Mesangial cell (primary cell): ENCODE data around the gene IFNGR1. TPM values are rescaled to one million over a fixed set of nuclear protein-coding genes. Genes with fewer than 3 reads are reported as not detected.

ENCODE experiments used
- total RNA-seq: library from RNA; depleted of rRNA; stranded (reverse); fragments of >200 nt; gene quantifications from 2 replicates; pipeline ENCODE4 v1.2.3, GENCODE V29; 2015

Gene IFNGR1
- total RNA-seq, result 18.4 and 21.4 TPM in 2 replicates

GRCh38 chr6:137218917-137219663 lies at the start of gene IFNGR1:
Gene IFNGR1 (minus strand): TSS chr6:137219385. CDS start chr6:137219327, 58 bp downstream.

GRCh38 chr6:137173501-137173900 lies 45.7 kb downstream of the IFNGR1 start, which contains the start of gene IL22RA2:
Gene IL22RA2 (minus strand): TSS chr6:137173644. CDS start chr6:137161749, 11,895 bp downstream.

Other genes starting within 250 kb of the IFNGR1 start
- 1.1 and 1.8 TPM in 2 replicates for gene IL20RA, start 174.4 kb downstream of the IFNGR1 start, total RNA-seq
- not detected in 2 replicates for gene IL22RA2, start 45.7 kb downstream of the IFNGR1 start, total RNA-seq